ENCODE data around the gene KRT35. TPM values are rescaled to one million over a fixed set of nuclear protein-coding genes. Genes with fewer than 3 reads are reported as not detected.

The KRT35 gene
- total and polyA plus RNA-seq, 10 of the 15 experiments (the other 5 are each of a cell fraction or from before 2014, with no cell fraction given) = not detected

DNA sequence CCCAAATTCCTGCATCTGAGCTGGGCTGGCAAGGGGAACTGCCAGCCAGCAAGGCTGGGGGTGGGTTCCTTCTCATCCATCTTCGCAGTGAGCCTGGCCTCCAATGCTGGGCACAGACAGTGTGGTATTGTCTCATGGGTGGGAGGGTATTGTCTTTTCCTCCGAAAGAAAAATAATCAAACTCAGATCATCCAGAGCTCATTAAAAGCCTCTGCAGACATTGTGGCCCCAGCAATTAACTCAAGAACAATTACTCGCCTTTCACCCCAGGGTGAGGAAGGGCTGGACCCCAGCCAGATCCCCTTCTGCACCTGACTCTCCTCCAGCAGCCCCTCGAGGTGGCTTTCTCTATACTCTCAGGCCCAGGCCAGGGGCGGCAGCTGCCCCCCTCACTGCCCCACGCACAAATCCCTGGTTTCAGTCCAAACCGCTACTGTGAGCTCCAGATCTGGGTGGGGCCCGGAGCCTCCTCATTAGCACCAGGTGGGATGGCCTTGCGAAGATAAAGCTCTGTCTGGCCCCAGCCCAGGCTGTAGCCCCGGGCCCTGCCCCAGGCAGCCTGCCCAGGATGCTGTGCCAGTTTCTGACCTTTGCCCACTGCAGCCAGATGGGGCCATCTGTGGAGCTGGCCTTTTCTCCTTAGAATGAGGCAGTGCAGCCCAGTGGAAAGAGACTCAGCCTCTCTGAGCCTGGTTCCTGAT, 40.0 kb upstream of the KRT35 start:
- POLR2A ChIA-PET = no interaction called here
- H3K79me2 ChIP-seq (ENCODE audit: control insufficient read depth, insufficient read depth, low read length) = no peaks in the 10 kb centered on the region
- no peaks in the 10 kb centered on the region; a peak in 1 of 4 replicates for H3K27me3 ChIP-seq (replicated peaks in 1 of 2; ENCODE audit: control insufficient read depth in 2 of 2, insufficient read depth in 2 of 2, low read length in 1 of 2)
- TF ChIP-seq ZNF207 (IDR thresholded peaks at IDR 0.05; ENCODE audit: borderline replicate concordance) (no peak), NBN (IDR thresholded peaks at IDR 0.05) (no peak), PAX8 (IDR thresholded peaks at IDR 0.05) (no peak), CBX5 (IDR thresholded peaks at IDR 0.05; ENCODE audit: low read depth) (no peak), ZZZ3 (IDR thresholded peaks at IDR 0.05; ENCODE audit: control insufficient read depth, insufficient read length, low read depth) (no peak), RBBP5 (conservative IDR thresholded peaks at IDR 0.05) (no peak), LARP7 (IDR thresholded peaks at IDR 0.05) (no peak)
- TF ChIP-seq, protein P1, sequence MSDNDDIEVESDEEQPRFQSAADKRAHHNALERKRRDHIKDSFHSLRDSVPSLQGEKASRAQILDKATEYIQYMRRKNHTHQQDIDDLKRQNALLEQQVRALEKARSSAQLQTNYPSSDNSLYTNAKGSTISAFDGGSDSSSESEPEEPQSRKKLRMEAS (IDR thresholded peaks at IDR 0.05; ENCODE audit: low read depth, low read length) = no peak
- TF ChIP-seq, protein P2, sequence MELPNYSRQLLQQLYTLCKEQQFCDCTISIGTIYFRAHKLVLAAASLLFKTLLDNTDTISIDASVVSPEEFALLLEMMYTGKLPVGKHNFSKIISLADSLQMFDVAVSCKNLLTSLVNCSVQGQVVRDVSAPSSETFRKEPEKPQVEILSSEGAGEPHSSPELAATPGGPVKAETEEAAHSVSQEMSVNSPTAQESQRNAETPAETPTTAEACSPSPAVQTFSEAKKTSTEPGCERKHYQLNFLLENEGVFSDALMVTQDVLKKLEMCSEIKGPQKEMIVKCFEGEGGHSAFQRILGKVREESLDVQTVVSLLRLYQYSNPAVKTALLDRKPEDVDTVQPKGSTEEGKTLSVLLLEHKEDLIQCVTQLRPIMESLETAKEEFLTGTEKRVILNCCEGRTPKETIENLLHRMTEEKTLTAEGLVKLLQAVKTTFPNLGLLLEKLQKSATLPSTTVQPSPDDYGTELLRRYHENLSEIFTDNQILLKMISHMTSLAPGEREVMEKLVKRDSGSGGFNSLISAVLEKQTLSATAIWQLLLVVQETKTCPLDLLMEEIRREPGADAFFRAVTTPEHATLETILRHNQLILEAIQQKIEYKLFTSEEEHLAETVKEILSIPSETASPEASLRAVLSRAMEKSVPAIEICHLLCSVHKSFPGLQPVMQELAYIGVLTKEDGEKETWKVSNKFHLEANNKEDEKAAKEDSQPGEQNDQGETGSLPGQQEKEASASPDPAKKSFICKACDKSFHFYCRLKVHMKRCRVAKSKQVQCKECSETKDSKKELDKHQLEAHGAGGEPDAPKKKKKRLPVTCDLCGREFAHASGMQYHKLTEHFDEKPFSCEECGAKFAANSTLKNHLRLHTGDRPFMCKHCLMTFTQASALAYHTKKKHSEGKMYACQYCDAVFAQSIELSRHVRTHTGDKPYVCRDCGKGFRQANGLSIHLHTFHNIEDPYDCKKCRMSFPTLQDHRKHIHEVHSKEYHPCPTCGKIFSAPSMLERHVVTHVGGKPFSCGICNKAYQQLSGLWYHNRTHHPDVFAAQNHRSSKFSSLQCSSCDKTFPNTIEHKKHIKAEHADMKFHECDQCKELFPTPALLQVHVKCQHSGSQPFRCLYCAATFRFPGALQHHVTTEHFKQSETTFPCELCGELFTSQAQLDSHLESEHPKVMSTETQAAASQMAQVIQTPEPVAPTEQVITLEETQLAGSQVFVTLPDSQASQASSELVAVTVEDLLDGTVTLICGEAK (IDR thresholded peaks at IDR 0.05; ENCODE audit: borderline replicate concordance) = no peak
- TF ChIP-seq, protein P3, sequence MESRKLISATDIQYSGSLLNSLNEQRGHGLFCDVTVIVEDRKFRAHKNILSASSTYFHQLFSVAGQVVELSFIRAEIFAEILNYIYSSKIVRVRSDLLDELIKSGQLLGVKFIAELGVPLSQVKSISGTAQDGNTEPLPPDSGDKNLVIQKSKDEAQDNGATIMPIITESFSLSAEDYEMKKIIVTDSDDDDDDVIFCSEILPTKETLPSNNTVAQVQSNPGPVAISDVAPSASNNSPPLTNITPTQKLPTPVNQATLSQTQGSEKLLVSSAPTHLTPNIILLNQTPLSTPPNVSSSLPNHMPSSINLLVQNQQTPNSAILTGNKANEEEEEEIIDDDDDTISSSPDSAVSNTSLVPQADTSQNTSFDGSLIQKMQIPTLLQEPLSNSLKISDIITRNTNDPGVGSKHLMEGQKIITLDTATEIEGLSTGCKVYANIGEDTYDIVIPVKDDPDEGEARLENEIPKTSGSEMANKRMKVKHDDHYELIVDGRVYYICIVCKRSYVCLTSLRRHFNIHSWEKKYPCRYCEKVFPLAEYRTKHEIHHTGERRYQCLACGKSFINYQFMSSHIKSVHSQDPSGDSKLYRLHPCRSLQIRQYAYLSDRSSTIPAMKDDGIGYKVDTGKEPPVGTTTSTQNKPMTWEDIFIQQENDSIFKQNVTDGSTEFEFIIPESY (IDR thresholded peaks at IDR 0.05) = no peak
- TF ChIP-seq, protein P4, sequence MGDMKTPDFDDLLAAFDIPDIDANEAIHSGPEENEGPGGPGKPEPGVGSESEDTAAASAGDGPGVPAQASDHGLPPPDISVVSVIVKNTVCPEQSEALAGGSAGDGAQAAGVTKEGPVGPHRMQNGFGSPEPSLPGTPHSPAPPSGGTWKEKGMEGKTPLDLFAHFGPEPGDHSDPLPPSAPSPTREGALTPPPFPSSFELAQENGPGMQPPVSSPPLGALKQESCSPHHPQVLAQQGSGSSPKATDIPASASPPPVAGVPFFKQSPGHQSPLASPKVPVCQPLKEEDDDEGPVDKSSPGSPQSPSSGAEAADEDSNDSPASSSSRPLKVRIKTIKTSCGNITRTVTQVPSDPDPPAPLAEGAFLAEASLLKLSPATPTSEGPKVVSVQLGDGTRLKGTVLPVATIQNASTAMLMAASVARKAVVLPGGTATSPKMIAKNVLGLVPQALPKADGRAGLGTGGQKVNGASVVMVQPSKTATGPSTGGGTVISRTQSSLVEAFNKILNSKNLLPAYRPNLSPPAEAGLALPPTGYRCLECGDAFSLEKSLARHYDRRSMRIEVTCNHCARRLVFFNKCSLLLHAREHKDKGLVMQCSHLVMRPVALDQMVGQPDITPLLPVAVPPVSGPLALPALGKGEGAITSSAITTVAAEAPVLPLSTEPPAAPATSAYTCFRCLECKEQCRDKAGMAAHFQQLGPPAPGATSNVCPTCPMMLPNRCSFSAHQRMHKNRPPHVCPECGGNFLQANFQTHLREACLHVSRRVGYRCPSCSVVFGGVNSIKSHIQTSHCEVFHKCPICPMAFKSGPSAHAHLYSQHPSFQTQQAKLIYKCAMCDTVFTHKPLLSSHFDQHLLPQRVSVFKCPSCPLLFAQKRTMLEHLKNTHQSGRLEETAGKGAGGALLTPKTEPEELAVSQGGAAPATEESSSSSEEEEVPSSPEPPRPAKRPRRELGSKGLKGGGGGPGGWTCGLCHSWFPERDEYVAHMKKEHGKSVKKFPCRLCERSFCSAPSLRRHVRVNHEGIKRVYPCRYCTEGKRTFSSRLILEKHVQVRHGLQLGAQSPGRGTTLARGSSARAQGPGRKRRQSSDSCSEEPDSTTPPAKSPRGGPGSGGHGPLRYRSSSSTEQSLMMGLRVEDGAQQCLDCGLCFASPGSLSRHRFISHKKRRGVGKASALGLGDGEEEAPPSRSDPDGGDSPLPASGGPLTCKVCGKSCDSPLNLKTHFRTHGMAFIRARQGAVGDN (IDR thresholded peaks at IDR 0.05) = no peak
- H3K27ac ChIP-seq (ENCODE audit: control insufficient read depth, insufficient read depth) = no peak overlapping the region
- CTCF ChIA-PET = no interaction called here
- FAIRE-seq (no peak), ATAC-seq (no peak), DNase-seq (ENCODE audit: low read depth, low spot score) (no peak)
- H3K9me3 ChIP-seq (replicated peaks; ENCODE audit: control insufficient read depth, insufficient read depth, low read length) = no peaks in the 10 kb centered on the region
- H3K4me2 ChIP-seq (ENCODE audit: control insufficient read depth, insufficient read depth) = no peak overlapping the region
- 20% methylated on average over 10 of the region's 10 CpGs for WGBS (ENCODE audit: insufficient coverage, insufficient replicate concordance, low lambda C conversion rate, missing lambda C conversion rate)
- H2AFZ ChIP-seq (ENCODE audit: control insufficient read depth, low read depth, low read length) = no peak overlapping the region
- no TSS peak for BruUV-seq (replicated peaks)
- SMC1A ChIA-PET (ENCODE audit: uncharacterized antibody, unreplicated experiment) = no interaction called here
- no peaks in the 10 kb centered on the region for H3K36me3 ChIP-seq (ENCODE audit: control insufficient read depth in 2 of 2, insufficient read depth in 2 of 2, low read length in 1 of 2)
- intact Hi-C loops (cut with micrococcal nuclease; ENCODE audit: unreplicated experiment) = no loop called here
- no peaks in the 10 kb centered on the region for H3K4me1 ChIP-seq (ENCODE audit: control insufficient read depth, insufficient read depth, low read length)
- H3K9ac ChIP-seq (ENCODE audit: control insufficient read depth, insufficient read depth, low read length) = no peak overlapping the region
- H4K20me1 ChIP-seq (ENCODE audit: control insufficient read depth, insufficient read depth) = no peaks in the 10 kb centered on the region
- RAD21 ChIA-PET (ENCODE audit: unreplicated experiment) = no interaction called here
- no peak overlapping the region for H3K4me3 ChIP-seq
- in situ Hi-C loops (cut with MboI) = no loop called here

All from GM12878 (cell line).